Stimulated activated CD8-positive, alpha-beta memory T cell treated with anti-CD3 and anti-CD28 coated beads, Interleukin-12 subunit alpha, Interleukin-12 subunit beta, amount 100 ng/mL, for 24 hours (primary cell): ENCODE results near the gene ODAD4.
"Not testable (repeated sequence)": the region's sequence is repeated elsewhere in the genome, so short reads cannot be mapped to it uniquely, and the experiment has no call there.

Source experiments
- DNase-seq: peaks from one replicate; pipeline ENCODE4 v3.0.0-alpha.2; 2020; ENCODE audit errors: extremely low read depth

Gene ODAD4

GRCh38 chr17:41912925-41913324 is 17.5 kb upstream of the ODAD4 start:
- DNase-seq = no peak

GRCh38 chr17:41913798-41914197 is 16.6 kb upstream of the ODAD4 start:
- no peak for DNase-seq

DNA sequence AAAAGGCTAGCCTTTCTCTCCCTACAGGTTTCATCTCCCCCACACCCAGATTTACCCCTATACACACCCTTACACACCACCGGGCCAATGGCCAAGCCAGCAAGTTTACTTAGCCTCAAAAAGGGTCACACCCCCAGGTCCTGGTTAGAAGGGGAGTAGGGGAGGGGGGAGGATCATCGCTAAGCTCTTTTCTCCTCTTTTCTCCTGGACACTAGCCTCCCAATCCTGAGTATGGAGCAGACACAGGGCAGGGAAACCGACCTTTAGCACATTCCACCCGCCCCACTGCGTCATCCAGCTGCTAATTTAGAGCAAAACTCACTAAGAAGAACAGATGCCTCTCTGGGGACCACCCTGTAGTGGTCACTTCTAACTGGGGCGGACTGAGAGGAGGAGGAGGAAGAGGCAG is 16.1 kb upstream of the ODAD4 start:
- DNase-seq = no peak

- DNase-seq = no peak
Observed at GRCh38 chr17:41915020-41915419, 15.4 kb upstream of the ODAD4 start.

GRCh38 chr17:41915566-41915965 is 14.9 kb upstream of the ODAD4 start:
- no peak for DNase-seq

GRCh38 chr17:41917192-41917591 is 13.2 kb upstream of the ODAD4 start:
- no peak for DNase-seq

DNA sequence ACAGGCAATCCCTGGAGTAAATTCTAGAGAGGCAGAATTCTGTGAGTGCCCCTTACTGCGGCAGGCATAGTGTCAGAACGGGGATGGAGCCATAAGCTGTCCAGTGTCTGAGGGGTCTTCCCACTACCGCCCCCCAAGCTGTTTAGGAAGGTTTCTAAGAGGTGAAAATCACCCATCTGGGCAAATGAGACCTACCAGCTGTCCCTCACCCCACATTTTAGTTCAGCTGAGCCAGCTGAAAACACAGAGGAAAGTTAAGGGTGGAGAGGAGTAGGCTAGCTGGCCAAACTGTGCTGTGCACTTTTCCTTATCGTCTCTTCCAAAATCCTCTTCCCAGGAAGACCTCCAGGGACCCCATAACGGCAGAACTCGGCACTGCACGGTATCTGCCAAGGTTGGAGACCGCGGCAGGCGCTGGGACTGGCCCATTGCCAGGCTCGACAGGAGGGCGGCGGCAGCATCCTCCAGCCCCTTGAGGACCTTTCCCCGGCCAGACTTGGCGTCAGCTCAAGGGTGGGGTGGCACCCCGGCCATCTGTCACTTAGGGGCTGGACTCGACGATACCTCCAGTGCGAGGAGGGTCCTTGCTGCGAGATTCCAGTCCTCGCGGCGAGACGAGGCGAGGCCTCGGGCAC is 12.6 kb upstream of the ODAD4 start:
- DNase-seq = no peak

GRCh38 chr17:41918314-41919164 is 11.9 kb upstream of the ODAD4 start, which contains the start of gene ACLY:
Gene ACLY, minus strand, starts transcription at chr17:41918951. Its CDS starts 5,078 bp downstream, at chr17:41913873.
- peak; percentile 84 for DNase-seq

GRCh38 chr17:41919165-41919817 is 11.1 kb upstream of the ODAD4 start:
- no peak for DNase-seq

DNA sequence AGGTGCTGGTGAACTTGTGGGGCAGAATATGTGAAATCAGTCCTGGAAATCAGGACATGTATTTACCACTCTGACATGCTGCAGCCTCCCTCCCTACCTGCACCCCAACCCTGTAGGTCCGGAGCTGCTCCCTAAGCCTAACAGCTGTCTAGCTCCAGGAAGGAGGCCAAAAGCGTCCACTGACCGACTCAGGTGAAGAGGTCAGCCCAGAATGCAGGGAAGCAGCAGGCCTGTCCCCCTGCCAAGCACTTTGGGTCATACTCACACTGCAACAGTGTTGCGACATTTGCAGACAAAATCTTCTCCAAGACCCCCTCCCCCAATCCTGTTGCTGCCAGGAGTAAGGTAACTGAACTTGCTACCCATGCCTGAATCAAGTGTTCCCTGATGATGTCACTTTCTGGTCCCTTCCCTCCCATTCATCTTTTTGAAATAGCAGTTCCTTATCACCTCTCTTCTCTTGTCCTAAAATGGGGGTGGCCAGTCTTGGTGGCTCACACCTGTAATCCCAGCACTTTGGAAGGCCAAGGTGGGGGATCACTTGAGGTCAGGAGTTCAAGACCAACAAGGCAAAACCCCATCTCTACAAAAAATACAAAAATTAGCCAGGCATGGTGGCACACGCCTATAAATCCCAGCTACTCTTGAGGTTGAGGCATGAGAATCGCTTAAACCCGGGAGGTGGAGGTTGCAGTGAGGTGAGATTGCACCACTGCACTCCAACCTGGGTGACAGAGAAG is 10.4 kb upstream of the ODAD4 start:
- DNase-seq = no peak

GRCh38 chr17:41920580-41920955 is 9.8 kb upstream of the ODAD4 start:
- DNase-seq = no peak

DNA sequence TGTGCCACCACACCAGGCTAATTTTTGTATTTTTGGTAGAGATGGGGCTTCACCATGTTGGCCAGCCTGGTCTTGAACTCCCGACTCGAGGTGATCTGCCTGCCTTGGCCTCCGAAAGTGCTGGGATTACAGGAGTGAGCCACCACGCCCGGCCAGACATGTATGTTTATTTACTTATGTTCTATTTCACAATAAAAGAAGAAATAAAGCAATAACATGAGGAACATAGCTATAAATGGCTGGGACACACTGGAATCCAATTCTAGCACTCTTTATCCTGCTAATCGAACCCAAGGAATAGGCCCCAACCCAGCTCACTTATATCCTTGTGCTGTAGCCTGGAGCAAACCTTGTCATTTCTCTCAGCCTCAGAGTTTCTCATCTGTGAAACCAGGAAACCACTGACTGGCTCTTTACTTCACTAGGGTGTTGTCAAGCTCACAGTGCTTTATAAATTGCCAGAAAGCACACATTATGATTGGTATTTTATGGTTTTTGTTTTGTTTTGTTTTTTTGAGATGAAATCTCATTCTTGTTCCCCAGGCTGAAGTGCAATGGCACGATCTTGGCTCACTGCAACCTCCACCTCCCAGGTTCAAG is 4.3 kb upstream of the ODAD4 start:
- no peak for DNase-seq

GRCh38 chr17:41928693-41929251 is 1.6 kb upstream of the ODAD4 start:
- DNase-seq = no peak

GRCh38 chr17:41930833-41931156 is 378 bp downstream of the ODAD4 start:
- not testable (repeated sequence) for DNase-seq

DNA sequence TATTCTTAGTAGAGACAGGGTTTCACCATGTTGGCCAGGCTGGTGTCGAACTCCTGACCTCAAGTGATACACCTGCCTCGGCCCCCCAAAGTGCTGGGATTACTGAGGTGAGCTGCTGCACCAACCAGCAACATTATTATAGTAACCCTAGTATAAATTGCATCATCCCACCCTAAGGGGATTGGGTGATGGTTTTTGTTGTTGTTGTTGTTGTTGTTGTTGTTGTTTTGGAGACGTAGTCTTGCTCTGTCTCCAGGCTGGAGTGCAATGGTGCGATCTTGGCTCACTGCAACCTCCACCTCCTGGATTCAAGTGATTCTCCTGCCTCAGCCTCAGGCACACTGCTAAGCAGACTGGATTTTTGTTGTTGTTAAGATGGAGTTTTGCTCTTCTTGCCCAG is 1.3 kb downstream of the ODAD4 start:
- not testable (repeated sequence) for DNase-seq

DNA sequence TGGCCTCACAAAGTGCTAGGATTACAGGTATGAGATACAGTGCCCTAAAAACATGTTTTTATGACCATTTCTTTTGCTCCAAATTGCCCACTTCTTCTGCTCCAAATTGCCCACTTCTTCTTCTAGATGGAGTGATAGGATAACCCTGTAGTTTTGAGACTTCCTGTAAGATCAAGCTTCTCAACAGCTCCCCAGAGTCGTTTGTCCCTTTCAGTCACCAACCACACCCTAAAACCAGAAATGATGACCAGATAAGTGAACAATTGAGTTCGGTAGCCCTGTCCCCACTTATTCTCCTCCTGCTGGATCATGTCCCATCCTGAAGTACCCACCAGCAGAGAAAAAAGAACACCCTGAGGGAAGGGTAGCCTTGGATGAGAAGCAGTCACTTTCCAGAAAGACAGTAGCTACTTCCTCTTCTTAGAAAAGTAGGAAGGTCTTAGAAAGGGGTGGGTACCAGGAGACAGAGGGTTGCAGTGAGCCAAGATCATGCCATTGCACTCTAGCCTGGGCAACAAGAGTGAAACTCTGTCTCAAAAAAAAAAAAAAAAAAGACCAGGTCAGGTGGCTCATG is 2.5 kb downstream of the ODAD4 start:
- no peak for DNase-seq

DNA sequence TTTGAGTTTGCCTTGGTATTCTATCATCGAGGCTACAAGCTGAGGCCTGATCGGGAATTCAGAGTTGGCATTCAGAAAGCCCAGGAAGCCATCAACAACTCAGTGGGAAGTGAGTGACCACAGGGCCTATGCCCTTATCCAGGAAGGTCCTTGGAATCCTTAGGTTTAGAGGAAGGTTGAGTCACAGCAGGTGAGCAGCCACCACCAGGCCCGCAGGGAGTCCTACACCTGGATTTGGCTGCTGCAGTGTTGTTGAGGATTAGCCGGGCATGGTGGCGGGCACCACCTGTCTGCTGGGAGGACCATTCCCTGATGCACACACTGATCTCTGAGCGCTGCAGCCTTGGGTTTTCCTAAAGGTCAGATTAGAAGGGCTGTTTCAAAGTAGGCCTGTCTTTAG is 5.2 kb downstream of the ODAD4 start:
- no peak for DNase-seq

DNA sequence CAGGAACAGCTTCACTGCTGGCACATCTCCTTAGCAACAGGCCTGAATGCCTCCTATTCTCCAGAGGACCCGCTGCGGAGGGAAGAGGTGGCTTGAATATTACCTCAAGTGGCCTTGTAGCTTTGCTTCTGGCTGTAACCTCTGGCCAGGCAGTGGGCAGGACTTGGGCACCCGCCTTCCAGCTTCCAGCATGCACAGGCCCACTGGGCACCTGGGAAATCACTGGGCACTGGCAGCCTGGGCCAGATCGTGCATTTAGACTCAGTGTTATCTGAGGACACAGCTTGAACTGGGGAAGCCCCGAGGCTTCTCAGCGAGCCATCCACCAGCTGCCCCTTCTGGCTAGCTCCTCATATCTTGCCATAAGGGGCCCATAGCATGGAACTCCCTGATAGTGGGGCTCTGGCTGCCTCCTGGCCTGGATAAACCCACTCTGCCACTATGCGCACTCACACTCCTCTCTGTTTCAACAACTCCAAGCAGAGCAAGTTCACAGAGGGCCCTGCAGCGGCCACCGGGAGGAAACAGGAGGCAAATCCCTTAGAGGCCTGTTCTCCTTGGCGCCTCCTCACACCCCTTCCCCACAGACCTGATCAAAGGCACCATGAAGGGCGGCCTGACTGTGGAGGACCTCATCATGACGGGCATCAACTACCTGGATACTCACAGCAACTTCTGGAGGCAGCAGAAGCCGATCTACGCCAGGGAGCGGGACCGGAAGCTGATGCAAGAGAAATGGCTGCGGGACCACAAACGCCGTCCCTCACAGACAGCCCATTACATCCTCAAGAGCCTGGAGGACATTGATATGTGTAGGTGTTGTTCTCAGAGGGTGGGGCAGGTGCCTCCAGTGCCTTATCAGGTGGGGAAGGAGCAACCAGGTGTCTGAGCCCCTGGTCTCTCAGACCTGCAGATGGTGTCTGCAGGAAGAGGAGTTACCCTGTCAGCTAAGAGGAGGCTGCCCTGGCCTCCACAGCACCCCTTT is 7.8 kb downstream of the ODAD4 start:
- no peak for DNase-seq

DNA sequence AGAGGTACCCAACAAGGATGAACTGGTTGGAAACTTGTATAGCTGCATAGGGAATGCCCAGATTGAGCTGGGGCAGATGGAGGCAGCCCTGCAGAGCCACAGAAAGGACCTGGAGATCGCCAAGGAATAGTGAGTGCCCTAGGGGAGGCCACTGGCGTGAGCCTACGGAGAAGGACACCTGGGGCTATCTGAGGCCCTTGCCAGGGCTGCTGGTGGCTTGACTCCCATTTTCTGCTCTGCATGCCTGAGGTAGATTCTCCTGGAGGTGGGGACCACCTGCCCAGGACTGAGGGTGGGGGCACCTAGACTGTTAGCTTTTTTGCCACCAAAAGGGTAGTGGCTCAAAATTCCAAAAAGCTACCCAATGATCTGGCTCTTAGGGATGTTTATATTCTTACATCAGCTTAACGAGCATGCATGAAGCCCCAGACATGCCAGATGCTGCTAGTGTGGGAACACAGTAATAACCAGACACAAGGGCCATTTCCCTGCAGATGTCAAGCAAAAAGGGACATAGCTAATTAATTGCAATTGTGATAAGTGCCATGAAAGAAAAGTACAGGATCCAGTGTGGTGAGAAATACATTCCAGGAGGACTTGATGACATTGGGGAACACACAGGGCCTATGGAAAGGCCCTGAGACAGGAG is 8.8 kb downstream of the ODAD4 start:
- no peak for DNase-seq
